Fibroblast of lung (primary cell): ENCODE measurements around the gene NDUFAF2. TPM values are rescaled to one million over a fixed set of nuclear protein-coding genes. Genes with fewer than 3 reads are reported as not detected.

Experiments used
- DNase-seq, 2 donors: peaks; one replicate each; pipeline versions ENCODE4 v3.0.0 to v3.0.0-alpha.2; 2010; ENCODE audit warnings: low read depth in 2 of 2
- H2AFZ ChIP-seq: 2 replicates; pipeline ENCODE4 v1.5.1; 2012; ENCODE audit warnings: low read length, control low read depth, inconsistent platforms
- H3K27ac ChIP-seq: 2 replicates; pipeline ENCODE4 v1.5.1; 2011; ENCODE audit warnings: low read length, control low read depth; ENCODE audit not compliant: insufficient read depth
- H3K27me3 ChIP-seq: 2 replicates; pipeline ENCODE4 v1.5.1; 2011; ENCODE audit warnings: mild to moderate bottlenecking, low read length; ENCODE audit not compliant: control insufficient read depth, insufficient read depth
- H3K36me3 ChIP-seq: 2 replicates; pipeline ENCODE4 v1.5.1; 2011; ENCODE audit warnings: low read length; ENCODE audit not compliant: control insufficient read depth, insufficient read depth
- H3K4me1 ChIP-seq: 2 replicates; pipeline ENCODE4 v1.5.1; 2011; ENCODE audit warnings: low read length; ENCODE audit not compliant: control insufficient read depth, insufficient read depth; ENCODE audit errors: extremely low read depth
- H3K4me2 ChIP-seq: 2 replicates; pipeline ENCODE4 v1.5.1; 2011; ENCODE audit warnings: low read length, control low read depth; ENCODE audit not compliant: insufficient read depth; ENCODE audit errors: extremely low read depth
- H3K4me3 ChIP-seq, 4 experiments: fragments of 200-600 bp in 1 of 4; sonication (generic) in 1 of 4; replicated peaks in 1 of 4; 2 replicates each; pipeline ENCODE4 v1.5.1; 2011 to 2016; ENCODE audit warnings: low read length in 4 of 4, low read depth in 3 of 4, mild to moderate bottlenecking in 3 of 4, control low read depth in 2 of 4, inconsistent platforms in 1 of 4, mixed read lengths in 1 of 4; ENCODE audit not compliant: insufficient read depth in 1 of 4; ENCODE audit errors: control extremely low read depth in 1 of 4
- H3K79me2 ChIP-seq: 2 replicates; pipeline ENCODE4 v1.5.1; 2012; ENCODE audit warnings: mild to moderate bottlenecking, low read length, inconsistent platforms; ENCODE audit not compliant: control insufficient read depth, insufficient read depth
- H3K9ac ChIP-seq: 2 replicates; pipeline ENCODE4 v1.5.1; 2011; ENCODE audit warnings: mild to moderate bottlenecking, low read length, control low read depth; ENCODE audit not compliant: insufficient read depth
- H3K9me3 ChIP-seq: 2 replicates; pipeline ENCODE4 v1.5.1; 2012; ENCODE audit warnings: low read depth, low read length; ENCODE audit not compliant: control insufficient read depth, insufficient read depth
- H4K20me1 ChIP-seq: 2 replicates; pipeline ENCODE4 v1.5.1; 2011; ENCODE audit warnings: low read length; ENCODE audit not compliant: control insufficient read depth, insufficient read depth; ENCODE audit errors: extremely low read depth
- CTCF ChIP-seq, 2 donors: IDR thresholded peaks in 1 of 2; conservative IDR thresholded peaks in 1 of 2; 1 replicate in 1 of 2; 2 replicates in 1 of 2; pipeline ENCODE4 v1.5.1; 2011 to 2012; ENCODE audit warnings: low read length in 2 of 2, control low read depth in 1 of 2, inconsistent platforms in 1 of 2, low read depth in 1 of 2, mild to moderate bottlenecking in 1 of 2
- EZH2 ChIP-seq: IDR thresholded peaks from 2 replicates; pipeline ENCODE4 v1.5.1; 2012; ENCODE audit warnings: low read length, control low read depth, mild to moderate bottlenecking; ENCODE audit errors: missing control alignments
- polyA plus RNA-seq, 2 donors: library from polyadenylated mRNA; depleted of rRNA in 1 of 2; stranded (reverse) in 1 of 2; unstranded in 1 of 2; fragments of >200 nt; gene quantifications; 2 replicates each; pipeline ENCODE4 v1.2.1, GENCODE V29; 2011 to 2012; ENCODE audit warnings: missing spikeins in 1 of 2
- total RNA-seq: library from RNA; depleted of rRNA; stranded (reverse); fragments of >200 nt; gene quantifications from 2 replicates; pipeline ENCODE4 v1.2.1, GENCODE V29; 2014

The NDUFAF2 gene
- total and polyA plus RNA-seq, 2 donors (not counting 1 experiment from before 2014, with no cell fraction given), result 30.9 to 53.2 TPM

DNA sequence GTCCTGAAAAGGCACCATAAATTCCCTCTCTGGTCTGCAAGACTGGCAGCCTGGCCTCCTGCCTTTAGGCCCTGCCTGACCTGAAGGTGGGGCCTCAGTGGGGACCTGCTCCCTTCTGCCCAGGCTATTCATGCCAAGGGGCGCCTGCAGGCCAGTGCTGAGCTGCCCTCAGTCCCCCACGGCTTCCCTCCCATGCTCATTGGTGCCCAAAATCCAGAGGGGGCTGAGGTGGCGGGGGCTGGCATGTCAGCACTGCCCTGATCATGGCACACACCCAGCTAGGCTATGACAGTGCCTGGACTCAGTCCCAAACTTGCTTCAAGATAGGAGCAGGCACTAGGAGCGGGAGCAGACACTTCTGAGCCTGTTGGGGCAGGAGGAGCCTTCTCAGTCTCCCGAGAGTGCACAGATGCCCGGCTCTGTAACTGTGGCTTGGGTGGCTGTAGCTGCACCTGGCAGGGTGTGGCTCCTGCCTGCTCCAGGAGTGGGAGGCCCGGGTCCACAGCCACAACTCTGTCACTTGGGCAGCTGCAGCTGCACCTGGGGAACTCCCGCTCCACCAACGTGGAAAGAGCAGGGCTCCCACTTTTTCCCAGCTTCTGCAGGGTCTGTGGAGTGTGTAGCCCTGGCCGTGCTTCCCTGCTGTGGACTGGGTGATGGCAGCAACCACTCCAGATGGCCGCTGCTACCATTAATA is 49.0 kb downstream of the NDUFAF2 start:
- H4K20me1 ChIP-seq, result no peaks in the 10 kb centered on the region
- no peak for TF ChIP-seq CTCF (conservative IDR thresholded peaks at IDR 0.05 in 1 of 2, IDR thresholded peaks at IDR 0.05 in 1 of 2; ENCODE audit: low read depth in 1 of 2, low read length in 2 of 2)
- TF ChIP-seq EZH2, result no peak
- no peak for DNase-seq
- no peaks in the 10 kb centered on the region for H3K9me3 ChIP-seq
- H2AFZ ChIP-seq, result no peak overlapping the region
- no peaks in the 10 kb centered on the region for H3K79me2 ChIP-seq
- no peak overlapping the region for H3K4me3 ChIP-seq
- H3K4me2 ChIP-seq, result no peak overlapping the region
- H3K9ac ChIP-seq, result no peak overlapping the region
- no peak overlapping the region for H3K27ac ChIP-seq
- no peaks in the 10 kb centered on the region for H3K36me3 ChIP-seq
- no peaks in the 10 kb centered on the region for H3K4me1 ChIP-seq
- no peaks in the 10 kb centered on the region for H3K27me3 ChIP-seq

- H3K36me3 ChIP-seq, result no peaks in the 10 kb centered on the region
- no peak for DNase-seq
- H3K27me3 ChIP-seq, result no peaks in the 10 kb centered on the region
- no peaks in the 10 kb centered on the region for H4K20me1 ChIP-seq
- TF ChIP-seq CTCF (conservative IDR thresholded peaks at IDR 0.05 in 1 of 2, IDR thresholded peaks at IDR 0.05 in 1 of 2; ENCODE audit: low read depth in 1 of 2, low read length in 2 of 2) (no peak), EZH2 (no peak)
- no peak overlapping the region for H3K4me3 ChIP-seq
- H3K4me2 ChIP-seq, result no peak overlapping the region
- no peak overlapping the region for H3K27ac ChIP-seq
- H3K79me2 ChIP-seq, result no peaks in the 10 kb centered on the region
- no peaks in the 10 kb centered on the region for H3K9me3 ChIP-seq
- H3K9ac ChIP-seq, result no peak overlapping the region
- H2AFZ ChIP-seq, result no peak overlapping the region
- H3K4me1 ChIP-seq, result no peaks in the 10 kb centered on the region
Observed at GRCh38 chr5:60996368-60996767, 51.4 kb downstream of the NDUFAF2 start.

GRCh38 chr5:60997721-60998120 is 52.7 kb downstream of the NDUFAF2 start:
- no peak for DNase-seq
- TF ChIP-seq CTCF (conservative IDR thresholded peaks at IDR 0.05 in 1 of 2, IDR thresholded peaks at IDR 0.05 in 1 of 2; ENCODE audit: low read depth in 1 of 2, low read length in 2 of 2), result no peak
- Histone ChIP-seq H3K9ac (no peak overlapping the region), H2AFZ (no peak overlapping the region), H3K79me2 (no peaks in the 10 kb centered on the region), H3K9me3 (no peaks in the 10 kb centered on the region), H3K27ac (no peak overlapping the region), H3K27me3 (no peaks in the 10 kb centered on the region), H3K4me2 (no peak overlapping the region), H3K36me3 (no peaks in the 10 kb centered on the region), H4K20me1 (no peaks in the 10 kb centered on the region), H3K4me1 (no peaks in the 10 kb centered on the region), H3K4me3 (no peak overlapping the region)
